ENCODE data around the gene MYO1H. TPM values are rescaled to one million over a fixed set of nuclear protein-coding genes. Genes with fewer than 3 reads are reported as not detected.
"Not testable (repeated sequence)": the region's sequence is repeated elsewhere in the genome, so short reads cannot be mapped to it uniquely, and the experiment has no call there.

The MYO1H gene
- total RNA-seq, 1 experiment from 2014 or later, result not detected

- in situ Hi-C loops (cut with HindIII; ENCODE audit: low pct_unique_long_range_greater_than_20kb, low sequenced_read_pairs), result no loop called here
- no peak for DNase-seq (ENCODE audit: low read depth)
Observed at GRCh38 chr12:109458771-109459208, 111.1 kb downstream of the MYO1H start.

- DNase-seq (ENCODE audit: low read depth), result no peak
- in situ Hi-C loops (cut with HindIII; ENCODE audit: low pct_unique_long_range_greater_than_20kb, low sequenced_read_pairs), result no loop called here
Observed at GRCh38 chr12:109459247-109459646, 111.5 kb downstream of the MYO1H start.

- DNase-seq (ENCODE audit: low read depth), result no peak
- in situ Hi-C loops (cut with HindIII; ENCODE audit: low pct_unique_long_range_greater_than_20kb, low sequenced_read_pairs), result no loop called here
Observed at GRCh38 chr12:109460538-109460937, 112.8 kb downstream of the MYO1H start.

DNA sequence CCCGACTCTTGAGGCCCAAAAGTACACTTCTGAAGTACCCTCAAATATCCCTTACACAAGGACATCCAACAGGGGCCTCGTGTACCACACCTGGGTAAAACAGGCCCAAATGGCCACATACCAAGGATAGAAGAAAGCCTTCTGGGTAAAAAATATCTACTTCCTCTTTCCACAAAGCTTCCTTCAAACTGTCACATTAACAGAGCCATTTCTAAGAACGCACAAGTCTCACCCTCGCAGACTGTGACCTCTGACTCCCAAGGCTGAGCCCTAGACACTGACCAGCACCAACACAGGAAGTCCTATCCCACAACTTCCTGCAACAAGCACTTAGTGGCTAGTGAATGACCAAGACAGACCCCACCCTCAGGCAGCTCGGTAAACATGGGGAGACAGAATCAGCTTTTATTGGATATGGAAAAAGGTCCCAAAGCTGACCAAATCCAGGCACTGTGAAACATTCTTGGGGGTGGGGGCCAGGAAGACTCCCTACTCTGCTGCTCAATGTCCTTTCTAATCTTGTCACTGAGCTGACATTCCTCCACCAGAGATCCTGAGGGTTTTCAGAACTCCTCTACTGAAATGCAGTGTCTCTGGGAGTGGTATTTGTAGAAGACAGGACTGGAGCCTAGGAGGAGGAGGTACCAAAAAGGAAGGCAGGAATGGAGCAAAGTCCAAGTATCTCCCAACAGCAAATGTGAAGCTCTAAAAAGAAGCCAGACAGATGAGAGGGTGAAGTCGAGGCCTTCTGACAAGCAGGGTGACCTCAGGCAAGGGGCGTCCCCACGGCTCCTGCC, 113.5 kb downstream of the MYO1H start:
- in situ Hi-C loops (cut with HindIII; ENCODE audit: low pct_unique_long_range_greater_than_20kb, low sequenced_read_pairs), result no loop called here
- DNase-seq (ENCODE audit: low read depth), result no peak

DNA sequence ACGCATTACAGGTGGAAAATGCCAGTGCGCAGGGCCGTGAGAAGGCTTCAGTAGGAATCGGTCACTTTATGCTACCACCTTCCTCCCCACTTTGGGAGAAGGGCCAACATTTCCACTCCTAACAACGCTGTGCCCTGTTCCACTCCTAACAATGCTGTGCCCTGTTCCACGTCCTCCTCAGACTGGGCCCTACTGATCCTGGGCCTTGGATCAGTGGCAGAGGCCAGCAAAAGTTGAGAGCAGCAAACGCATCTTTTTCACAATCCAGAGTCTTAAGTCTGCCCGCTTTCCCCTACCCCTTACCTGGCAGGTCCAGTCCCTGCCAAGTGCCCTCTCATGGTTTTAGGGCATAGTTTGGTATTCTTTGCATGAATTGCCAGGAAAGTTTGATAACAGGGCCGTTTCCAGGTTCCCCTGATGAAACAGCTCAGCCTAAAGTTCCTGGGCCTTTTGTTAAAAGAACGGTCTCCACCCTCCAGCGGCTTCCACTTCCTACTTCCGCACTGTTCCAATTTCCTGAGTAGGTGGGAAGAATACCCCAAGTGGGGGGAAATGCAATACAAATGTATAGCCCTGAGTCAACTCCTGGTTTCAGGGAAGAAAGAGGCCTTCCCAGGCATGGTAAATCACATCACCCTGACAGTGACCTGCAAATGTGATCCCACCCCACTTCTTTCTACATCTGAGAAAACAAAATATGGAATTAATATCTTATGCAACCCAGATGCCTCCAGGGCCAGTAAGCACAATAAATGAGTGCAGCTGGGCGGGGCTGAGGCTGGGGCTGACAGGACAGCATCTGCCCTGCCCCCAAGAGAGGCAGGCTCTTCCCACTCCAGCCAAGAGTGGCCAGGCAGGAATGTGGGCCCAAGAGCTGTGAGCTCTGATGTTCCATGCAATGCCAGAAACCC, 114.4 kb downstream of the MYO1H start:
- in situ Hi-C loops (cut with HindIII; ENCODE audit: low pct_unique_long_range_greater_than_20kb, low sequenced_read_pairs), result no loop called here
- DNase-seq (ENCODE audit: low read depth), result peak; percentile 11

DNA sequence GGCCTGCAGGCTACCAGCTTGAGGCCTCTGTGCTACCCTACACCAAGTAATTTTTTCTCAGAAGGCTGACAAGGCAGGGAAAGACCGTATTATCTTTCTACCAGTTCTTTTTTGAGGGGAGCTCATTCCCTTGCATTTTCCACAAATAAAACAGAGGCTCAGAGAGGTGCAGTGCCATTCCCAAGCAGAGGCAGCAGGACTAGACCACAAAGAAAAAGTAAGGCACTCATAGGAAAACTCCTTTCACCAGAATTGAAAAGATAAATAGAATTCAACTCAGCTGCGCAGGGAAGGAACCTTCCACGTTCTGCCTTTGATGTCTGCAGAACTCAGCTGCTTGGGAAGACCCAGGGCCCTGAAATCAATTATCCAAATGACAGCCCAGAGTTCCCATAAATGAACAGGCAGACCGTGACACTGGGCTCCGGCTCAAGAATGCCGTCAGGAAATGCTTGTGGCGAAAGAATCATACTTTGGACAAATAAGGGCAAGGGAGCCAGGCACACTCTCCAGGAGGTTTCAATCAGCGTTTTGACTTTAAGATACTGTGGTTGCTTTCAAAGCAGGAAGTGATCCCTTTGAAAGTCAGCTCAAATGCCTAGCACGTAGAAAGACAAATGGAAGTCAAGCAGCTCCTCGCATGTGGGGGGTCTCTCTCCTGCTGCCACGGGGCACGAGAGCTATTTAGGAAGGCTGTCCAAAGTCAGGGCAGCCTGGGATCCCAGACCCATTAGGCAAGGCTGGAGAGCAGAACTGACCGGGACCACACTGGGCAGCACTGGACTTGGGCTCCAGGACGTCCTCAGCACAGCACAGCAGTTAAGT, 115.4 kb downstream of the MYO1H start:
- peak; percentile 52 for DNase-seq (ENCODE audit: low read depth)
- in situ Hi-C loops (cut with HindIII; ENCODE audit: low pct_unique_long_range_greater_than_20kb, low sequenced_read_pairs), result no loop called here

GRCh38 chr12:109463756-109464155, 116.1 kb downstream of the MYO1H start:
- no peak for DNase-seq (ENCODE audit: low read depth)

GRCh38 chr12:109464642-109465351, 117.1 kb downstream of the MYO1H start:
- no peak for DNase-seq (ENCODE audit: low read depth)
- in situ Hi-C loops (cut with HindIII; ENCODE audit: low pct_unique_long_range_greater_than_20kb, low sequenced_read_pairs), result no loop called here

More at GRCh38 chr12:109463756-109464155, 116.1 kb downstream of the MYO1H start:
- in situ Hi-C loops (cut with HindIII; ENCODE audit: low pct_unique_long_range_greater_than_20kb, low sequenced_read_pairs), result no loop called here

GRCh38 chr12:109466305-109466704, 118.6 kb downstream of the MYO1H start:
- no peak for DNase-seq (ENCODE audit: low read depth)
- in situ Hi-C loops (cut with HindIII; ENCODE audit: low pct_unique_long_range_greater_than_20kb, low sequenced_read_pairs), result no loop called here

DNA sequence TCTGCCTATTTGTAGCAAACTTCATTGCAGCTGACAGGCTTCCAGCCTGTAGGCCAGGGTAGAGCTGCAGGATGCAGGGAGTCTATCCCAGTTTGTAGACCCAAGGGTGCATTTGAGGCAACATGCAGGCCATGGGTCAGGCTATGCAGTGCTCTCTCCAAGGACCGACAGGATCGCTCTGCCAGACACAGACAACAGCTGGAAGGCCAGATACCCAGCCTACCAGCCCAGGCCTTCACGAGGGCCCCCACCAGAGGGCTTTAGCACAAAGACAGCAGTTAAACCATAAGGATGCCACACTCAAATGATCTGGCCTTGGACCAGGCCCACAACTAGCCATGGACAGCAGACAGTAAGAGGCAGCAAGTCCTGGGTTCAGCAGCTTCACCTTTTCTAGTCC, 119.1 kb downstream of the MYO1H start:
- DNase-seq (ENCODE audit: low read depth), result no peak
- in situ Hi-C loops (cut with HindIII; ENCODE audit: low pct_unique_long_range_greater_than_20kb, low sequenced_read_pairs), result no loop called here

GRCh38 chr12:109467978-109468676, 120.4 kb downstream of the MYO1H start:
- in situ Hi-C loops (cut with HindIII; ENCODE audit: low pct_unique_long_range_greater_than_20kb, low sequenced_read_pairs), result no loop called here
- DNase-seq (ENCODE audit: low read depth), result no peak

DNA sequence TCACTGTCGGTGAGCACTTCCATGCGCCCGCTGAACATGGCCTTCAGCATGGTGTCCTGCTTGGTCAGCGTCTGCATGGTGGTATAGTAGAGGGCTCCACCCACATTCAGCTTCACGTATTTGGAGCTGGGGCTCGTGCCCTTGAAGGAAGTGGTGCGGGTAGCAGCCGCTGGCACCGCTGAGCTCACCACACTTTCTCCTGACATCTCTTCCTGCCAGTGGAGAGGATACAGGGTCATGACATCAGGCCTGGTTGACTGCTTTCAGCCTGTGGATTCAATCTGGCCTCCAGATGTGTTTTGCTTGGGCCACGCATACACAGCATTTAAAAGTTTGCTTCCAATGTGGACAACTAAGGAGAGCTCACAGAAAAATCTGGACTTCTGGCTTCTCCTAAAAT, 121.8 kb downstream of the MYO1H start:
- in situ Hi-C loops (cut with HindIII; ENCODE audit: low pct_unique_long_range_greater_than_20kb, low sequenced_read_pairs), result no loop called here
- DNase-seq (ENCODE audit: low read depth), result no peak

DNA sequence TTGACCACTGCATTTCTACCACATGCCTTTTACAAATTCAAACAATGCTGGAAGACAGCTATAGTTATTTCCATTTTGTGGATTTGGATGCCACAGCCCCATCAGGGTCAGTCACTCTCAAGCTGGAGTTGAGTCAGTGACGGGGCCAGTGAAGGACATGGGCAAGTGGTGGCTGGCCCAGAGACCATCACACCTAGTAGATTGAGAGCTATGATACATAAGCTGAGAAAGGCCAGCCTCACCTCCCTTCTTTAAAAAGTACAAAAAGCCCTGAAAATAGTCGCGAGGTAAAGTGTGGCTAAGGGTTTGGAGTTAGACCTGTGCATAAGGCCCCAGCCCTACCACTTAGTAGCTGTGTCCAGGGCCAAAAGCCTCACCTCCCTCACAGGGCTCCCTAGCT, 125.3 kb downstream of the MYO1H start:
- in situ Hi-C loops (cut with HindIII; ENCODE audit: low pct_unique_long_range_greater_than_20kb, low sequenced_read_pairs), result no loop called here
- no peak for DNase-seq (ENCODE audit: low read depth)

GRCh38 chr12:109473526-109474270, 126.0 kb downstream of the MYO1H start:
- in situ Hi-C loops (cut with HindIII; ENCODE audit: low pct_unique_long_range_greater_than_20kb, low sequenced_read_pairs); DNase-seq (ENCODE audit: low read depth): not testable (repeated sequence)

DNA sequence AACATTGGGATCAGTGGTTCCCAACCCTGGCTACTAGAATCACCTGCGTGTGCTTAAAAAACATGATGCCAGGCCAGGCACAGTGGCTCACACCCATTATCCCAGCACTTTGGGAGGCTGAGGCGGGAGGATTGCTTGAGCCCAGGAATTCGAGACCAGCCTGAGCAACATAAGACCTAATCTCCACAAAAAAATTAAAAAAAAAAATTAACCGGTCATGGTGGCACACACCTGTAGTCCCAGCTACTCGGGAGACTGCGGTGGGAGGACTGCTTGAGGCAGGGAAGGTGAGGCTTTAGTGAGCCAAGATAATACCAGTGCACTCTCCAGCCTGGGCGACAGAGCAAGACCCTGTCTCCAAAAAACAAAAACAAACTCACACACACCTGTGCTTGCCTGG, 127.4 kb downstream of the MYO1H start:
- in situ Hi-C loops (cut with HindIII; ENCODE audit: low pct_unique_long_range_greater_than_20kb, low sequenced_read_pairs), result no loop called here
- no peak for DNase-seq (ENCODE audit: low read depth)

DNA sequence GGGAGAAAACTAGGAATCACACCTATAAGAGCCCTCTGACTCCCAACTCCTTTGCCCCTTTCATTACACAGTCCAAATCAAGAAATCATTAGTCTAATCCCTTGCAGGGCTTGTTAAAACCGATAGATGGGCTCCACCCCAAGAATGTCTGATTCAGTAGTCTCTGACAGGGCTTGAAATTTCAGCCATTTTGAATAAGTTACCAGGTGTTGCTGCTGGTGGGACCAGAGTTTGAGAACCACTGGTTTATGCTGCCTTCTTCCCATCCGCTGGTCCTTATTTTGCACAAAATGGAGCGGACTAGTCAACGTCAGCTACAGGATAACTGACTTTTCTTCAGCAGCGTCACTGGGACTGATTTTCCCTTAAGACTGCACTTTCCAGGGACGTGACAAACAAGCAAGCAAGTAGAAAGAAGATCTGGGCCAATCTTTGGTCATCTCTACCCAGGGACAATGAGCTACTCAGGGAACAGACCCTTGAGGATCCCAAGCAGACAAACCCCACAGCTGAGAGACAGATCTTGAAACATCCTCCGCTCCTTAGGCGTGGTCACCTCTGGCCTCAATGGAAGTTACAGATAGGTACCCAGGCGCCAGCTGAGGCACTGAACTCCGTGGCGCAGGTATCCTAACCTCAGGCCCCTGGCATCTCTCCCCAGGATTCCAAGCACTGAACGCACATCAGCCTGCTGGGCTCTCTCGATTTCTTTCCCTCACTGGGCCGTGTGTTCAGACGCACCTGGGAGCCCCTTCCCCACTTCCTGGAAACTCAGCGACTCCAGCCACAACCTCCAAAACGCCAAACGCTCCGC, 128.5 kb downstream of the MYO1H start:
- no peak for DNase-seq (ENCODE audit: low read depth)
- in situ Hi-C loops (cut with HindIII; ENCODE audit: low pct_unique_long_range_greater_than_20kb, low sequenced_read_pairs), result no loop called here
